Upper lobe of left lung (tissue), 6 donors: ENCODE data around the gene MTSS2. TPM values are rescaled to one million over a fixed set of nuclear protein-coding genes. Genes with fewer than 3 reads are reported as not detected.

ENCODE experiments used
- ATAC-seq, 2 donors: fragments of 200-7000 bp; cut with Tn5 transposase; one replicate each; pipeline ENCODE4 v1.9.1; 2022; ENCODE audit warnings: mild to moderate bottlenecking in 2 of 2, moderate library complexity in 2 of 2; ENCODE audit not compliant: low FRiP score in 2 of 2
- DNase-seq, 2 donors: peaks; one replicate each; pipeline ENCODE4 v3.0.0-alpha.2; 2019 to 2020
- H3K27ac ChIP-seq, 4 donors: fragments of 200-600 bp; sonication (generic); one replicate each; pipeline ENCODE4 v1.5.1; 2016 to 2019
- H3K27me3 ChIP-seq, 4 donors: fragments of 200-600 bp; sonication (generic); one replicate each; pipeline ENCODE4 v1.5.1; 2017 to 2019
- H3K36me3 ChIP-seq, 4 donors: fragments of 200-600 bp; sonication (generic); one replicate each; pipeline ENCODE4 v1.5.1; 2016 to 2019
- H3K4me1 ChIP-seq, 4 donors: fragments of 200-600 bp; sonication (generic); one replicate each; pipeline ENCODE4 v1.5.1; 2018 to 2019
- H3K4me3 ChIP-seq, 4 donors: fragments of 200-600 bp; sonication (generic); one replicate each; pipeline ENCODE4 v1.5.1; 2017 to 2019; ENCODE audit warnings: mild to moderate bottlenecking in 2 of 4, moderate library complexity in 1 of 4
- H3K9me3 ChIP-seq, 4 donors: fragments of 200-600 bp; sonication (generic); one replicate each; pipeline ENCODE4 v1.5.1; 2018 to 2019
- CTCF ChIP-seq, 6 experiments: fragments of 450-650 bp in 4 of 6; fragments of 200-600 bp in 2 of 6; sonication (generic) in 2 of 6; IDR thresholded peaks; one replicate each; pipeline ENCODE4 v1.5.1; 2016 to 2019; ENCODE audit warnings: antibody characterized with exemption in 6 of 6
- EP300 ChIP-seq, 4 donors: sonication (generic); formaldehyde crosslinking; IDR thresholded peaks; one replicate each; pipeline ENCODE4 v1.5.1; 2017; ENCODE audit warnings: antibody characterized with exemption in 4 of 4, control low read depth in 2 of 4
- POLR2A ChIP-seq, 4 donors: fragments of 450-650 bp; IDR thresholded peaks; one replicate each; pipeline ENCODE4 v1.5.1; 2016 to 2017; ENCODE audit warnings: antibody characterized with exemption in 4 of 4, mild to moderate bottlenecking in 2 of 4
- POLR2AphosphoS5 ChIP-seq, 2 donors: sonication (generic); formaldehyde crosslinking; IDR thresholded peaks; one replicate each; pipeline ENCODE4 v1.5.1; 2017; ENCODE audit warnings: antibody characterized with exemption in 2 of 2
- WGBS, 2 donors: methylation state at CpG; one replicate each; pipeline ENCODE4 v1.1.5; 2017 to 2018; 5-methylcytosine and 5-hydroxymethylcytosine counted together
- total RNA-seq, 6 donors: library from RNA; depleted of rRNA in 4 of 6; stranded (reverse); fragments of >200 nt in 4 of 6; gene quantifications; one replicate each; pipeline versions ENCODE4 v1.1.0 to v1.2.1, GENCODE V29; 2016 to 2021
- donor health status: DM: no; HTN: no; CAD: no; lungs with moderate emphysema.
- donor health status: DM: no; HTN: yes; CAD: no; lungs with severe emphysema.

MTSS2 gene
- total RNA-seq, 6 donors from 2014 or later = 40.7 to 202 (median 72.4) TPM

GRCh38 chr16:70663524-70664324 is 22.1 kb downstream of the MTSS2 start:
- ATAC-seq = no peak
- WGBS, 2 donors = 90 to 97% methylated on average over 26 to 45 of the region's 56 CpGs
- Histone ChIP-seq H3K9me3 (no peaks in the 10 kb centered on the region), H3K27ac (no peak overlapping the region), H3K4me3 (no peak overlapping the region), H3K4me1 (no peaks in the 10 kb centered on the region), H3K27me3 (no peaks in the 10 kb centered on the region), H3K36me3 (peaks cover 26 to 69% (median 44%) of the 10 kb centered on the region in 4 donors)
- DNase-seq = peak in 1 of 2 donors; percentile 81
- TF ChIP-seq POLR2AphosphoS5 (IDR thresholded peaks at IDR 0.05) = no peak
- TF ChIP-seq CTCF (IDR thresholded peaks at IDR 0.05) = no peak
- no peak for TF ChIP-seq POLR2A (IDR thresholded peaks at IDR 0.05)
- no peak for TF ChIP-seq EP300 (IDR thresholded peaks at IDR 0.05)

- 71 to 94% methylated on average over 5 to 8 of the region's 13 CpGs for WGBS, 2 donors
- Histone ChIP-seq H3K9me3 (no peaks in the 10 kb centered on the region), H3K27me3 (no peaks in the 10 kb centered on the region), H3K4me3 (no peak overlapping the region), H3K27ac (no peak overlapping the region), H3K36me3 (peaks cover 26 to 63% (median 41%) of the 10 kb centered on the region in 4 donors), H3K4me1 (no peaks in the 10 kb centered on the region)
- DNase-seq = peak in 1 of 2 donors; percentile 69
- ATAC-seq = no peak
- TF ChIP-seq POLR2A (IDR thresholded peaks at IDR 0.05) = no peak
- TF ChIP-seq POLR2AphosphoS5 (IDR thresholded peaks at IDR 0.05) = no peak
- TF ChIP-seq CTCF (IDR thresholded peaks at IDR 0.05) = no peak
- no peak for TF ChIP-seq EP300 (IDR thresholded peaks at IDR 0.05)
Measured at GRCh38 chr16:70662991-70663523, 22.8 kb downstream of the MTSS2 start.

GRCh38 chr16:70661918-70662641 is 23.8 kb downstream of the MTSS2 start:
- H3K36me3 ChIP-seq = peaks cover 26 to 57% (median 40%) of the 10 kb centered on the region in 4 donors
- H3K9me3 ChIP-seq = no peaks in the 10 kb centered on the region
- ATAC-seq (no peak), DNase-seq (no peak)
- WGBS, 2 donors = 88 to 93% methylated on average over 15 to 17 of the region's 21 CpGs
- H3K27me3 ChIP-seq = no peaks in the 10 kb centered on the region
- H3K4me3 ChIP-seq = no peak overlapping the region
- TF ChIP-seq POLR2AphosphoS5 (IDR thresholded peaks at IDR 0.05) (no peak), POLR2A (IDR thresholded peaks at IDR 0.05) (no peak), EP300 (IDR thresholded peaks at IDR 0.05) (no peak)
- H3K27ac ChIP-seq = no peak overlapping the region
- H3K4me1 ChIP-seq = no peaks in the 10 kb centered on the region

- no peaks in the 10 kb centered on the region for H3K27me3 ChIP-seq
- peaks cover 24 to 51% (median 38%) of the 10 kb centered on the region in 4 donors for H3K36me3 ChIP-seq
- H3K4me3 ChIP-seq = no peak overlapping the region
- H3K9me3 ChIP-seq = no peaks in the 10 kb centered on the region
- WGBS, 2 donors = 75 to 82% methylated on average over 17 of the region's 17 CpGs
- ATAC-seq (no peak), DNase-seq (no peak)
- no peak overlapping the region for H3K27ac ChIP-seq
- no peaks in the 10 kb centered on the region for H3K4me1 ChIP-seq
- TF ChIP-seq POLR2A (IDR thresholded peaks at IDR 0.05) (no peak), CTCF (IDR thresholded peaks at IDR 0.05) (no peak)
Measured at GRCh38 chr16:70661534-70661917, 24.3 kb downstream of the MTSS2 start.

- Histone ChIP-seq H3K4me3 (no peak overlapping the region), H3K27ac (no peak overlapping the region), H3K27me3 (no peaks in the 10 kb centered on the region), H3K4me1 (no peaks in the 10 kb centered on the region), H3K9me3 (no peaks in the 10 kb centered on the region), H3K36me3 (peaks cover 19 to 44% (median 33%) of the 10 kb centered on the region in 4 donors)
- TF ChIP-seq POLR2A (IDR thresholded peaks at IDR 0.05) = no peak
- no peak for TF ChIP-seq POLR2AphosphoS5 (IDR thresholded peaks at IDR 0.05)
- TF ChIP-seq CTCF (IDR thresholded peaks at IDR 0.05) = no peak
- TF ChIP-seq EP300 (IDR thresholded peaks at IDR 0.05) = no peak
- DNase-seq (peak in 1 of 2 donors; percentile 11), ATAC-seq (no peak)
- WGBS, 2 donors = 51 to 60% methylated on average over 6 of the region's 7 CpGs
Measured at GRCh38 chr16:70660672-70661350, 25.0 kb downstream of the MTSS2 start.
